ENCODE results near the gene PDK4.

GRCh38 chr7:95594185-95594584 is 2.1 kb downstream of the PDK4 start:
- TF ChIP-seq CTCF (IDR thresholded peaks at IDR 0.05) (no peak), POLR2A (IDR thresholded peaks at IDR 0.05) (no peak), EP300 (IDR thresholded peaks at IDR 0.05) (no peak), POLR2AphosphoS5 (IDR thresholded peaks at IDR 0.05) (peak in 2 of 3 donors; percentile 56 to 89)

Measured in stomach (tissue), 4 donors.